Tibial artery (tissue), 4 donors: ENCODE results near the gene KLHL25.

Experiments used
- DNase-seq, 2 donors: peaks; one replicate each; pipeline ENCODE4 v3.0.0-alpha.2; 2019
- H3K27ac ChIP-seq, 2 donors: fragments of 200-600 bp; sonication (generic) in 1 of 2; 1 replicate in 1 of 2; 2 replicates in 1 of 2; pipeline ENCODE4 v1.5.1; 2018 to 2019; ENCODE audit warnings: mild to moderate bottlenecking in 1 of 2
- H3K27me3 ChIP-seq, 2 donors: fragments of 200-600 bp; sonication (generic) in 1 of 2; one replicate each; pipeline versions ENCODE4 v1.5.1 to v1.6.0; 2016 to 2019
- H3K36me3 ChIP-seq, 3 donors: fragments of 200-600 bp; sonication (generic) in 2 of 3; one replicate each; pipeline ENCODE4 v1.5.1; 2016 to 2019; ENCODE audit warnings: mild to moderate bottlenecking in 2 of 3
- H3K4me1 ChIP-seq, 4 donors: fragments of 200-600 bp; sonication (generic) in 2 of 4; 1 replicate in 3 of 4; 2 replicates in 1 of 4; pipeline ENCODE4 v1.5.1; 2016 to 2019
- H3K4me3 ChIP-seq, 2 donors: fragments of 200-600 bp; sonication (generic) in 1 of 2; 1 replicate in 1 of 2; 2 replicates in 1 of 2; pipeline ENCODE4 v1.5.1; 2018 to 2019; ENCODE audit warnings: mild to moderate bottlenecking in 2 of 2
- H3K9me3 ChIP-seq, 3 donors: fragments of 200-600 bp; sonication (generic) in 1 of 3; one replicate each; pipeline ENCODE4 v1.5.1; 2016 to 2019
- CTCF ChIP-seq, 2 experiments: fragments of 200-600 bp in 1 of 2; fragments of 450-650 bp in 1 of 2; IDR thresholded peaks; one replicate each; pipeline ENCODE4 v1.5.1; 2017 to 2019; ENCODE audit warnings: antibody characterized with exemption in 2 of 2, mild to moderate bottlenecking in 1 of 2, moderate library complexity in 1 of 2
- intact Hi-C: fragments of 100-400 bp; cut with DNase I; formaldehyde crosslinking; loops from one replicate; pipeline ENCODE4 v1.15.0; 2023; ENCODE audit warnings: low total_unique reads

Gene KLHL25

GRCh38 chr15:85745023-85745422 lies 49.7 kb downstream of the KLHL25 start:
- peaks cover 53 to 84% (median 73%) of the 10 kb centered on the region in 3 donors for H3K36me3 ChIP-seq
- H3K4me1 ChIP-seq = peaks cover 0 to 30% (median 23%) of the 10 kb centered on the region in 4 donors
- intact Hi-C loops = no loop called here

GRCh38 chr15:85744579-85744978 lies 50.1 kb downstream of the KLHL25 start:
- no peak for TF ChIP-seq CTCF (IDR thresholded peaks at IDR 0.05)
- peak in 1 of 2 donors; percentile 19 for DNase-seq
- H3K9me3 ChIP-seq = no peaks in the 10 kb centered on the region
- no peaks in the 10 kb centered on the region for H3K27me3 ChIP-seq
- H3K4me1 ChIP-seq = peaks cover 0 to 26% (median 19%) of the 10 kb centered on the region in 4 donors
- peaks cover 56 to 88% (median 77%) of the 10 kb centered on the region in 3 donors for H3K36me3 ChIP-seq
- no peak overlapping the region for H3K4me3 ChIP-seq
- H3K27ac ChIP-seq = no peak overlapping the region
- intact Hi-C loops = no loop called here

More at GRCh38 chr15:85745023-85745422, 49.7 kb downstream of the KLHL25 start:
- Histone ChIP-seq H3K27ac (no peak overlapping the region), H3K9me3 (no peaks in the 10 kb centered on the region), H3K27me3 (no peaks in the 10 kb centered on the region), H3K4me3 (no peak overlapping the region)
- DNase-seq = peak in 1 of 2 donors; percentile 19
- no peak for TF ChIP-seq CTCF (IDR thresholded peaks at IDR 0.05)

- H3K36me3 ChIP-seq = peaks cover 56 to 89% (median 78%) of the 10 kb centered on the region in 3 donors
- H3K27me3 ChIP-seq = no peaks in the 10 kb centered on the region
- no peaks in the 10 kb centered on the region for H3K9me3 ChIP-seq
- H3K27ac ChIP-seq = no peak overlapping the region
- intact Hi-C loops = no loop called here
- TF ChIP-seq CTCF (IDR thresholded peaks at IDR 0.05) = no peak
- peaks cover 0 to 15% (median 8%) of the 10 kb centered on the region in 4 donors for H3K4me1 ChIP-seq
- H3K4me3 ChIP-seq = no peak overlapping the region
- peak in 1 of 2 donors; percentile 17 for DNase-seq
These were observed 51.2 kb downstream of the KLHL25 start for GRCh38 chr15:85743392-85744055.

GRCh38 chr15:85742186-85742821 lies 52.4 kb downstream of the KLHL25 start:
- intact Hi-C loops = no loop called here
- peak in 1 of 2 donors; percentile 16 for DNase-seq
- Histone ChIP-seq H3K9me3 (no peaks in the 10 kb centered on the region), H3K27ac (peak overlapping the region; percentile 31 to 50), H3K36me3 (peaks cover 57 to 89% (median 86%) of the 10 kb centered on the region in 3 donors), H3K4me3 (no peak overlapping the region), H3K4me1 (peaks cover 0 to 8% (median 7%) of the 10 kb centered on the region in 4 donors), H3K27me3 (no peaks in the 10 kb centered on the region)
- no peak for TF ChIP-seq CTCF (IDR thresholded peaks at IDR 0.05)

- Histone ChIP-seq H3K4me1 (peaks cover 0 to 8% (median 7%) of the 10 kb centered on the region in 4 donors), H3K4me3 (no peak overlapping the region), H3K27ac (peak overlapping the region; percentile 31 to 50), H3K9me3 (no peaks in the 10 kb centered on the region), H3K36me3 (peaks cover 55 to 89% (median 85%) of the 10 kb centered on the region in 3 donors), H3K27me3 (no peaks in the 10 kb centered on the region)
- intact Hi-C loops = no loop called here
- TF ChIP-seq CTCF (IDR thresholded peaks at IDR 0.05) = no peak
- peak in 1 of 2 donors; percentile 17 for DNase-seq
These were observed 53.1 kb downstream of the KLHL25 start for GRCh38 chr15:85741662-85742061.
